Nephron (organoid): ENCODE data around the gene CCDC160.
"Not testable (repeated sequence)": the region's sequence is repeated elsewhere in the genome, so short reads cannot be mapped to it uniquely, and the experiment has no call there.

ENCODE experiments used
- H3K27ac Mint-ChIP-seq, 3 experiments: 2 replicates each; pipeline ENCODE4 v1.8.0; 2020; ENCODE audit warnings: mixed read lengths in 3 of 3, mild to moderate bottlenecking in 2 of 3, moderate library complexity in 1 of 3
- H3K27me3 Mint-ChIP-seq: 2 replicates; pipeline ENCODE4 v1.8.0; 2021; ENCODE audit warnings: low read depth, mild to moderate bottlenecking, moderate library complexity, mixed read lengths
- H3K36me3 Mint-ChIP-seq: 2 replicates; pipeline ENCODE4 v1.8.0; 2020; ENCODE audit warnings: low read depth, mixed read lengths
- H3K4me1 Mint-ChIP-seq: 2 replicates; pipeline ENCODE4 v1.8.0; 2020; ENCODE audit warnings: mixed read lengths
- H3K4me3 Mint-ChIP-seq, 3 experiments: 2 replicates each; pipeline ENCODE4 v1.8.0; 2020; ENCODE audit warnings: mild to moderate bottlenecking in 3 of 3, mixed read lengths in 3 of 3, moderate library complexity in 2 of 3
- H3K9me3 Mint-ChIP-seq: 2 replicates; pipeline ENCODE4 v1.8.0; 2020; ENCODE audit warnings: mixed read lengths
- CTCF ChIP-seq, 3 experiments: fragments of 200-600 bp; sonication (generic); IDR thresholded peaks; one replicate each; pipeline ENCODE4 v1.5.0; 2021; ENCODE audit warnings: antibody characterized with exemption in 3 of 3; ENCODE audit not compliant: unreplicated experiment in 3 of 3

Gene CCDC160

GRCh38 chrX:134255555-134255954, 18.6 kb downstream of the CCDC160 start:
- H3K9me3 Mint-ChIP-seq, result peaks cover 3% of the 10 kb centered on the region
- no peaks in the 10 kb centered on the region for H3K4me1 Mint-ChIP-seq

GRCh38 chrX:134256684-134257083, 19.7 kb downstream of the CCDC160 start:
- no peak for TF ChIP-seq CTCF (IDR thresholded peaks at IDR 0.05; ENCODE audit: unreplicated experiment in 3 of 3)
- H3K4me1 Mint-ChIP-seq, result no peaks in the 10 kb centered on the region
- no peaks in the 10 kb centered on the region for H3K36me3 Mint-ChIP-seq
- H3K27me3 Mint-ChIP-seq, result peaks cover 3% of the 10 kb centered on the region
- peaks cover 3% of the 10 kb centered on the region for H3K9me3 Mint-ChIP-seq
- no peak overlapping the region for H3K27ac Mint-ChIP-seq
- H3K4me3 Mint-ChIP-seq, result no peak overlapping the region

More at GRCh38 chrX:134255555-134255954, 18.6 kb downstream of the CCDC160 start:
- no peaks in the 10 kb centered on the region for H3K36me3 Mint-ChIP-seq
- peaks cover 3% of the 10 kb centered on the region for H3K27me3 Mint-ChIP-seq
- TF ChIP-seq CTCF (IDR thresholded peaks at IDR 0.05; ENCODE audit: unreplicated experiment in 3 of 3), result no peak
- no peak overlapping the region for H3K4me3 Mint-ChIP-seq
- no peak overlapping the region for H3K27ac Mint-ChIP-seq

- Mint-ChIP-seq H3K4me3 (no peak overlapping the region), H3K27me3 (peaks cover 3% of the 10 kb centered on the region), H3K4me1 (no peaks in the 10 kb centered on the region), H3K27ac (no peak overlapping the region), H3K36me3 (no peaks in the 10 kb centered on the region), H3K9me3 (peaks cover 3% of the 10 kb centered on the region)
- no peak for TF ChIP-seq CTCF (IDR thresholded peaks at IDR 0.05; ENCODE audit: unreplicated experiment in 3 of 3)
Measured at GRCh38 chrX:134258202-134258601, 21.2 kb downstream of the CCDC160 start.

GRCh38 chrX:134285934-134286333, 49.0 kb downstream of the CCDC160 start:
- H3K4me3 Mint-ChIP-seq, H3K27me3 Mint-ChIP-seq, H3K4me1 Mint-ChIP-seq, H3K27ac Mint-ChIP-seq, H3K36me3 Mint-ChIP-seq: not testable (repeated sequence)
- peaks cover 28% of the 10 kb centered on the region for H3K9me3 Mint-ChIP-seq

- H3K4me3 Mint-ChIP-seq, result no peak overlapping the region
- H3K9me3 Mint-ChIP-seq, result peaks cover 33% of the 10 kb centered on the region
- no peak for TF ChIP-seq CTCF (IDR thresholded peaks at IDR 0.05; ENCODE audit: unreplicated experiment in 3 of 3)
- H3K4me1 Mint-ChIP-seq, result no peaks in the 10 kb centered on the region
- no peaks in the 10 kb centered on the region for H3K27me3 Mint-ChIP-seq
- peaks cover 4% of the 10 kb centered on the region for H3K36me3 Mint-ChIP-seq
- H3K27ac Mint-ChIP-seq, result no peak overlapping the region
Measured at GRCh38 chrX:134287346-134287745, 50.4 kb downstream of the CCDC160 start.

- peaks cover 5% of the 10 kb centered on the region for H3K27me3 Mint-ChIP-seq
- H3K27ac Mint-ChIP-seq, result no peak overlapping the region
- peaks cover 21% of the 10 kb centered on the region for H3K9me3 Mint-ChIP-seq
- peak in 1 of 3 experiments; percentile 30 for TF ChIP-seq CTCF (IDR thresholded peaks at IDR 0.05; ENCODE audit: unreplicated experiment in 3 of 3)
- no peak overlapping the region for H3K4me3 Mint-ChIP-seq
- H3K4me1 Mint-ChIP-seq, result no peaks in the 10 kb centered on the region
- H3K36me3 Mint-ChIP-seq, result no peaks in the 10 kb centered on the region
Measured at GRCh38 chrX:134294548-134294947, 57.6 kb downstream of the CCDC160 start.
